HEK293 (cell line): ENCODE results near the gene CTCFL.

ENCODE experiments used
- BCL11A ChIP-seq: fragments of 450-650 bp; formaldehyde crosslinking; IDR thresholded peaks from 2 replicates; pipeline ENCODE4 v1.5.1; 2016; ENCODE audit warnings: low read depth, missing biosample characterization, missing genetic modification characterization
- GLIS1 ChIP-seq: fragments of 450-650 bp; formaldehyde crosslinking; IDR thresholded peaks from 2 replicates; pipeline ENCODE4 v1.5.1; 2016; ENCODE audit warnings: missing biosample characterization, missing genetic modification characterization
- HOXA7 ChIP-seq: sonication (generic); formaldehyde crosslinking; IDR thresholded peaks from 2 replicates; pipeline ENCODE4 v1.8.1; 2022; ENCODE audit warnings: missing genetic modification reagents, borderline replicate concordance
- IKZF3 ChIP-seq: fragments of 450-650 bp; IDR thresholded peaks from 2 replicates; pipeline ENCODE4 v1.5.0; 2018; ENCODE audit warnings: missing biosample characterization, mild to moderate bottlenecking, missing genetic modification characterization, moderate library complexity
- INSM2 ChIP-seq: fragments of 450-650 bp; formaldehyde crosslinking; IDR thresholded peaks from 2 replicates; pipeline ENCODE4 v1.5.1; 2016; ENCODE audit warnings: missing biosample characterization, missing genetic modification characterization
- OVOL3 ChIP-seq: fragments of 450-650 bp; formaldehyde crosslinking; IDR thresholded peaks from 2 replicates; pipeline ENCODE4 v1.5.1; 2016; ENCODE audit warnings: missing biosample characterization, missing genetic modification characterization
- SETDB1 ChIP-seq: IDR thresholded peaks from one replicate; pipeline ENCODE4 v1.6.1; 2017; ENCODE audit warnings: mild to moderate bottlenecking, low read length, moderate library complexity, mixed read lengths; ENCODE audit not compliant: insufficient read length
- ZBTB17 ChIP-seq: fragments of 450-650 bp; formaldehyde crosslinking; IDR thresholded peaks from 2 replicates; pipeline ENCODE4 v1.5.1; 2016; ENCODE audit warnings: missing biosample characterization, missing genetic modification characterization
- ZBTB21 ChIP-seq: fragments of 450-650 bp; formaldehyde crosslinking; IDR thresholded peaks from 2 replicates; pipeline ENCODE4 v1.5.1; 2017; ENCODE audit warnings: missing biosample characterization, missing genetic modification characterization
- ZBTB7A ChIP-seq: fragments of 450-650 bp; formaldehyde crosslinking; IDR thresholded peaks from 2 replicates; pipeline ENCODE4 v1.5.1; 2016; ENCODE audit warnings: low read depth, missing biosample characterization, missing genetic modification characterization
- ZNF10 ChIP-seq: fragments of 450-650 bp; formaldehyde crosslinking; IDR thresholded peaks from 2 replicates; pipeline ENCODE4 v1.5.1; 2017; ENCODE audit warnings: missing biosample characterization, missing genetic modification characterization
- ZNF184 ChIP-seq: fragments of 450-650 bp; IDR thresholded peaks from 2 replicates; pipeline ENCODE4 v1.5.1; 2018; ENCODE audit warnings: missing biosample characterization, mild to moderate bottlenecking, missing genetic modification characterization
- ZNF280D ChIP-seq: fragments of 450-650 bp; formaldehyde crosslinking; IDR thresholded peaks from 2 replicates; pipeline ENCODE4 v1.5.1; 2016; ENCODE audit warnings: missing biosample characterization, missing genetic modification characterization
- ZNF571 ChIP-seq: fragments of 450-650 bp; formaldehyde crosslinking; IDR thresholded peaks from 2 replicates; pipeline ENCODE4 v1.5.0; 2017; ENCODE audit warnings: missing biosample characterization, missing genetic modification characterization
- ZNF629 ChIP-seq: fragments of 450-650 bp; formaldehyde crosslinking; IDR thresholded peaks from 2 replicates; pipeline ENCODE4 v1.5.1; 2017; ENCODE audit warnings: missing biosample characterization, missing genetic modification characterization
- ZNF777 ChIP-seq: fragments of 450-650 bp; formaldehyde crosslinking; IDR thresholded peaks from 2 replicates; pipeline ENCODE4 v1.5.1; 2017; ENCODE audit warnings: missing biosample characterization, missing genetic modification characterization, borderline replicate concordance
- ZNF792 ChIP-seq: fragments of 450-650 bp; formaldehyde crosslinking; IDR thresholded peaks from 2 replicates; pipeline ENCODE4 v1.5.1; 2016; ENCODE audit warnings: missing biosample characterization, missing genetic modification characterization
- TF ChIP-seq, protein P1 (sequence below): fragments of 450-650 bp; formaldehyde crosslinking; conservative IDR thresholded peaks from 2 replicates; pipeline ENCODE4 v1.5.1; 2016; ENCODE audit warnings: low read depth, missing biosample characterization, missing genetic modification characterization
- TF ChIP-seq, protein P2 (sequence below): fragments of 450-650 bp; formaldehyde crosslinking; IDR thresholded peaks from 2 replicates; pipeline ENCODE4 v1.5.1; 2017; ENCODE audit warnings: missing biosample characterization, missing genetic modification characterization

The CTCFL gene

GRCh38 chr20:57530327-57530981 lies 5.5 kb upstream of the CTCFL start (continued):
- no peak for TF ChIP-seq ZNF280D (tag by site-specific recombination)
- TF ChIP-seq BCL11A (tag by site-specific recombination), result no peak
- no peak for TF ChIP-seq ZBTB21 (tag by site-specific recombination)
- TF ChIP-seq SETDB1, result no peak
- TF ChIP-seq ZNF184 (tag by site-specific recombination), result no peak
- no peak for TF ChIP-seq ZNF571 (tag by site-specific recombination)
- TF ChIP-seq ZNF792 (tag by site-specific recombination), result no peak
- TF ChIP-seq OVOL3 (tag by site-specific recombination), result peak; percentile 86; the same call in 1 of the 2 replicates
- no peak for TF ChIP-seq HOXA7 (CRISPR knock-in tag)
- peak; percentile 98 for TF ChIP-seq GLIS1 (tag by site-specific recombination)
- TF ChIP-seq ZNF629 (tag by site-specific recombination), result no peak
- no peak for TF ChIP-seq ZNF777 (tag by site-specific recombination)
- TF ChIP-seq ZBTB17, result no peak
- TF ChIP-seq, protein P1, sequence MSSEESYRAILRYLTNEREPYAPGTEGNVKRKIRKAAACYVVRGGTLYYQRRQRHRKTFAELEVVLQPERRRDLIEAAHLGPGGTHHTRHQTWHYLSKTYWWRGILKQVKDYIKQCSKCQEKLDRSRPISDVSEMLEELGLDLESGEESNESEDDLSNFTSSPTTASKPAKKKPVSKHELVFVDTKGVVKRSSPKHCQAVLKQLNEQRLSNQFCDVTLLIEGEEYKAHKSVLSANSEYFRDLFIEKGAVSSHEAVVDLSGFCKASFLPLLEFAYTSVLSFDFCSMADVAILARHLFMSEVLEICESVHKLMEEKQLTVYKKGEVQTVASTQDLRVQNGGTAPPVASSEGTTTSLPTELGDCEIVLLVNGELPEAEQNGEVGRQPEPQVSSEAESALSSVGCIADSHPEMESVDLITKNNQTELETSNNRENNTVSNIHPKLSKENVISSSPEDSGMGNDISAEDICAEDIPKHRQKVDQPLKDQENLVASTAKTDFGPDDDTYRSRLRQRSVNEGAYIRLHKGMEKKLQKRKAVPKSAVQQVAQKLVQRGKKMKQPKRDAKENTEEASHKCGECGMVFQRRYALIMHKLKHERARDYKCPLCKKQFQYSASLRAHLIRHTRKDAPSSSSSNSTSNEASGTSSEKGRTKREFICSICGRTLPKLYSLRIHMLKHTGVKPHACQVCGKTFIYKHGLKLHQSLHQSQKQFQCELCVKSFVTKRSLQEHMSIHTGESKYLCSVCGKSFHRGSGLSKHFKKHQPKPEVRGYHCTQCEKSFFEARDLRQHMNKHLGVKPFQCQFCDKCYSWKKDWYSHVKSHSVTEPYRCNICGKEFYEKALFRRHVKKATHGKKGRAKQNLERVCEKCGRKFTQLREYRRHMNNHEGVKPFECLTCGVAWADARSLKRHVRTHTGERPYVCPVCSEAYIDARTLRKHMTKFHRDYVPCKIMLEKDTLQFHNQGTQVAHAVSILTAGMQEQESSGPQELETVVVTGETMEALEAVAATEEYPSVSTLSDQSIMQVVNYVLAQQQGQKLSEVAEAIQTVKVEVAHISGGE, result no peak
- no peak for TF ChIP-seq ZBTB7A (tag by site-specific recombination)
- TF ChIP-seq, protein P2, sequence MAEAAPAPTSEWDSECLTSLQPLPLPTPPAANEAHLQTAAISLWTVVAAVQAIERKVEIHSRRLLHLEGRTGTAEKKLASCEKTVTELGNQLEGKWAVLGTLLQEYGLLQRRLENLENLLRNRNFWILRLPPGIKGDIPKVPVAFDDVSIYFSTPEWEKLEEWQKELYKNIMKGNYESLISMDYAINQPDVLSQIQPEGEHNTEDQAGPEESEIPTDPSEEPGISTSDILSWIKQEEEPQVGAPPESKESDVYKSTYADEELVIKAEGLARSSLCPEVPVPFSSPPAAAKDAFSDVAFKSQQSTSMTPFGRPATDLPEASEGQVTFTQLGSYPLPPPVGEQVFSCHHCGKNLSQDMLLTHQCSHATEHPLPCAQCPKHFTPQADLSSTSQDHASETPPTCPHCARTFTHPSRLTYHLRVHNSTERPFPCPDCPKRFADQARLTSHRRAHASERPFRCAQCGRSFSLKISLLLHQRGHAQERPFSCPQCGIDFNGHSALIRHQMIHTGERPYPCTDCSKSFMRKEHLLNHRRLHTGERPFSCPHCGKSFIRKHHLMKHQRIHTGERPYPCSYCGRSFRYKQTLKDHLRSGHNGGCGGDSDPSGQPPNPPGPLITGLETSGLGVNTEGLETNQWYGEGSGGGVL (tag by site-specific recombination), result no peak
- TF ChIP-seq ZNF10 (tag by site-specific recombination), result no peak
- no peak for TF ChIP-seq INSM2
- TF ChIP-seq IKZF3 (tag by site-specific recombination), result peak; percentile 78
